H1 (cell line): ENCODE measurements around the gene MANF. TPM values are rescaled to one million over a fixed set of nuclear protein-coding genes. Genes with fewer than 3 reads are reported as not detected.

Experiments used
- CTCF ChIA-PET: fragments of 300-600 bp; sonication (Branson Sonifier 250); formaldehyde crosslinking; loops from one replicate; lab custom pipeline; 2021; ENCODE audit not compliant: partially characterized antibody; lab: Charles Lee
- POLR2A ChIA-PET: fragments of 300-600 bp; sonication (Branson Sonifier 250); formaldehyde crosslinking; loops from one replicate; lab custom pipeline; 2021; ENCODE audit warnings: inconsistent platforms; ENCODE audit not compliant: partially characterized antibody; lab: Charles Lee
- DNase-seq, 2 experiments: peaks; one replicate each; pipeline versions ENCODE4 v3.0.0 to v3.0.0-alpha.2; 2010 to 2022; ENCODE audit warnings: low spot score in 2 of 2, low read depth in 1 of 2, mixed read lengths in 1 of 2
- FAIRE-seq: peaks from 2 replicates; lab custom pipeline; 2011; peaks lifted over from hg19 to GRCh38; lab: Jason Lieb, UNC
- H2AFZ ChIP-seq: 2 replicates; pipeline ENCODE4 v1.8.1; 2012; ENCODE audit warnings: low read length, inconsistent platforms
- H2AK5ac ChIP-seq: 2 replicates; pipeline ENCODE4 v1.6.1; 2013; ENCODE audit warnings: low read depth, low read length
- H2BK120ac ChIP-seq: replicated peaks from 2 replicates; pipeline ENCODE3; 2013; ENCODE audit warnings: low read depth, low read length, inconsistent platforms
- H2BK12ac ChIP-seq: 2 replicates; pipeline ENCODE4 v1.6.1; 2013; ENCODE audit warnings: low read depth, low read length
- H2BK15ac ChIP-seq: 2 replicates; pipeline ENCODE4 v1.6.1; 2013; ENCODE audit warnings: low read length
- H2BK20ac ChIP-seq: 2 replicates; pipeline ENCODE4 v1.6.1; 2013; ENCODE audit warnings: low read length
- H2BK5ac ChIP-seq: 2 replicates; pipeline ENCODE4 v1.6.1; 2013; ENCODE audit warnings: low read depth, low read length
- H3K14ac ChIP-seq: 2 replicates; pipeline ENCODE4 v1.6.1; 2013; ENCODE audit warnings: inconsistent platforms; ENCODE audit not compliant: insufficient read length
- H3K18ac ChIP-seq: 2 replicates; pipeline ENCODE4 v1.6.1; 2013; ENCODE audit warnings: low read length; ENCODE audit errors: extremely low read depth
- H3K23ac ChIP-seq: 2 replicates; pipeline ENCODE4 v1.6.1; 2013; ENCODE audit warnings: inconsistent platforms; ENCODE audit not compliant: insufficient read length
- H3K23me2 ChIP-seq: 2 replicates; pipeline ENCODE4 v1.6.1; 2013; ENCODE audit warnings: low read depth, low read length
- H3K27ac ChIP-seq: 2 replicates; pipeline ENCODE4 v1.6.1; 2011; ENCODE audit warnings: low read depth, low read length, inconsistent platforms
- H3K27me3 ChIP-seq, 4 experiments: replicated peaks in 1 of 4; 1 replicate in 1 of 4; 2 replicates in 3 of 4; pipeline versions ENCODE4 v1.6.1 to v1.8.1; 2011 to 2013; ENCODE audit warnings: low read length in 3 of 4, mild to moderate bottlenecking in 3 of 4, inconsistent platforms in 2 of 4, mixed read lengths in 2 of 4, moderate library complexity in 1 of 4; ENCODE audit not compliant: control insufficient read depth in 3 of 4, insufficient read depth in 3 of 4; ENCODE audit errors: extremely low read depth in 1 of 4
- H3K36me3 ChIP-seq, 4 experiments: 2 replicates each; pipeline versions ENCODE4 v1.6.1 to v1.8.1; 2011 to 2013; ENCODE audit warnings: mild to moderate bottlenecking in 4 of 4, low read length in 3 of 4, moderate library complexity in 2 of 4, control low read depth in 1 of 4, inconsistent platforms in 1 of 4; ENCODE audit not compliant: insufficient read depth in 4 of 4, control insufficient read depth in 2 of 4
- H3K4ac ChIP-seq: replicated peaks from 2 replicates; pipeline ENCODE3; 2013; ENCODE audit warnings: low read length, low read depth, mixed read lengths, inconsistent platforms; ENCODE audit not compliant: insufficient read length
- H3K4me1 ChIP-seq, 4 experiments: replicated peaks in 1 of 4; 1 replicate in 1 of 4; 2 replicates in 3 of 4; pipeline versions ENCODE4 v1.6.1 to v1.8.1; 2011 to 2013; ENCODE audit warnings: low read length in 3 of 4, inconsistent platforms in 2 of 4, mixed read lengths in 1 of 4; ENCODE audit not compliant: insufficient read depth in 4 of 4, control insufficient read depth in 3 of 4
- H3K4me2 ChIP-seq, 2 experiments: 2 replicates each; pipeline versions ENCODE4 v1.6.1 to v1.8.1; 2011 to 2013; ENCODE audit warnings: low read depth in 2 of 2, low read length in 2 of 2, control low read depth in 1 of 2, inconsistent platforms in 1 of 2, mild to moderate bottlenecking in 1 of 2; ENCODE audit not compliant: insufficient read depth in 1 of 2
- H3K4me3 ChIP-seq, 4 experiments: fragments of 200-600, 300-600 bp in 1 of 4; sonication (generic), shearing (Covaris generic), sonication (Bioruptor Twin) in 1 of 4; 2 replicates each; pipeline versions ENCODE4 v1.5.1 to v1.8.1; 2011 to 2016; ENCODE audit warnings: low read length in 4 of 4, low read depth in 3 of 4, control low read depth in 2 of 4, inconsistent platforms in 2 of 4, mild to moderate bottlenecking in 2 of 4, mixed read lengths in 1 of 4, moderate library complexity in 1 of 4; ENCODE audit not compliant: insufficient read depth in 2 of 4; ENCODE audit errors: extremely low read depth in 1 of 4
- H3K56ac ChIP-seq: replicated peaks from 2 replicates; pipeline ENCODE3; 2013; ENCODE audit warnings: low read depth, mild to moderate bottlenecking, mixed read lengths, low read length, inconsistent platforms; ENCODE audit not compliant: insufficient read length
- H3K79me1 ChIP-seq: 2 replicates; pipeline ENCODE4 v1.6.1; 2013; ENCODE audit warnings: low read depth, low read length, control low read depth
- H3K79me2 ChIP-seq, 2 experiments: 2 replicates each; pipeline versions ENCODE4 v1.6.1 to v1.8.1; 2012 to 2013; ENCODE audit warnings: low read length in 2 of 2, mild to moderate bottlenecking in 2 of 2, inconsistent platforms in 1 of 2; ENCODE audit not compliant: insufficient read depth in 2 of 2, control insufficient read depth in 1 of 2
- H3K9ac ChIP-seq, 4 experiments: replicated peaks in 1 of 4; 1 replicate in 1 of 4; 2 replicates in 3 of 4; pipeline versions ENCODE4 v1.6.1 to v1.8.1; 2011 to 2013; ENCODE audit warnings: low read depth in 3 of 4, low read length in 3 of 4, control low read depth in 2 of 4, mild to moderate bottlenecking in 2 of 4, moderate library complexity in 2 of 4, inconsistent platforms in 1 of 4; ENCODE audit errors: extremely low read depth in 1 of 4
- H3K9me3 ChIP-seq, 2 experiments: 2 replicates each; pipeline versions ENCODE4 v1.6.1 to v1.8.1; 2012 to 2013; ENCODE audit warnings: mild to moderate bottlenecking in 2 of 2, moderate library complexity in 2 of 2, control low read depth in 1 of 2, inconsistent platforms in 1 of 2, low read depth in 1 of 2, low read length in 1 of 2, mixed read lengths in 1 of 2; ENCODE audit not compliant: insufficient read depth in 2 of 2
- H4K20me1 ChIP-seq, 2 experiments: replicated peaks in 1 of 2; 2 replicates each; pipeline versions ENCODE3 to v1.8.1; 2011 to 2013; ENCODE audit warnings: inconsistent platforms in 2 of 2, low read length in 2 of 2, mild to moderate bottlenecking in 1 of 2; ENCODE audit not compliant: insufficient read depth in 2 of 2, control insufficient read depth in 1 of 2
- H4K5ac ChIP-seq: 2 replicates; pipeline ENCODE4 v1.6.1; 2013; ENCODE audit warnings: low read length, low read depth, mixed read lengths, inconsistent platforms; ENCODE audit not compliant: insufficient read length
- H4K8ac ChIP-seq: 2 replicates; pipeline ENCODE4 v1.8.0; 2013; ENCODE audit warnings: mild to moderate bottlenecking, moderate library complexity, low read length, inconsistent platforms; ENCODE audit not compliant: insufficient read depth; ENCODE audit errors: extremely low read depth
- H4K91ac ChIP-seq: replicated peaks from 2 replicates; pipeline ENCODE3; 2013; ENCODE audit warnings: low read length, mixed read lengths, inconsistent platforms; ENCODE audit not compliant: insufficient read length
- EGR1 ChIP-seq: IDR thresholded peaks from 2 replicates; pipeline ENCODE4 v1.6.1; 2011; ENCODE audit warnings: low read depth, low read length, borderline replicate concordance
- GABPA ChIP-seq: IDR thresholded peaks from 2 replicates; pipeline ENCODE4 v1.6.1; 2011; ENCODE audit warnings: mild to moderate bottlenecking, low read length, moderate library complexity, borderline replicate concordance; ENCODE audit not compliant: insufficient read depth
- HDAC6 ChIP-seq: IDR thresholded peaks from one replicate; pipeline ENCODE4 v1.7.1; 2012; ENCODE audit warnings: low read depth, mild to moderate bottlenecking, inconsistent platforms, low read length, moderate library complexity
- KDM4A ChIP-seq: IDR thresholded peaks from one replicate; pipeline ENCODE4 v1.7.1; 2012; ENCODE audit warnings: low read depth, mild to moderate bottlenecking, moderate library complexity, low read length, inconsistent platforms; ENCODE audit not compliant: severe bottlenecking
- MAFK ChIP-seq: IDR thresholded peaks from 2 replicates; pipeline ENCODE4 v1.6.1; 2012; ENCODE audit warnings: low read depth, mild to moderate bottlenecking, improper control_type of control experiment, low read length
- WGBS, 2 experiments: shearing (Covaris generic) in 1 of 2; methylation state at CpG; one replicate each; pipeline versions ENCODE4 v1.1.6 to v1.1.7; 2013 to 2015; ENCODE audit warnings: low lambda C conversion rate in 2 of 2, mixed read lengths in 2 of 2, inconsistent platforms in 1 of 2, low coverage in 1 of 2, missing lambda C conversion rate in 1 of 2; ENCODE audit not compliant: insufficient replicate concordance in 2 of 2, insufficient coverage in 1 of 2, insufficient read length in 1 of 2; ENCODE audit errors: extremely low coverage in 1 of 2, missing lambda C conversion rate in 1 of 2; 5-methylcytosine and 5-hydroxymethylcytosine counted together
- polyA plus RNA-seq, 7 experiments: library from polyadenylated mRNA; depleted of rRNA in 3 of 7; stranded (reverse) in 5 of 7; unstranded in 2 of 7; fragments of >200 nt in 5 of 7; fragments of 200-250 nt in 2 of 7; gene quantifications; 1 replicate in 5 of 7; 2 replicates in 1 of 7; 4 replicates in 1 of 7; pipeline versions ENCODE4 v1.2.1 to v1.2.3, GENCODE V29; 2011 to 2013; ENCODE audit warnings: missing spikeins in 2 of 7, mixed read lengths in 2 of 7
- total RNA-seq: library from RNA; stranded (reverse); fragmentation: NEBNext Ultra II Directional; extraction: Animal tissue kit (Norgen Biotek cat#: 25700); gene quantifications from 2 replicates; pipeline ENCODE4 v1.2.1, GENCODE V29; 2021

Gene MANF
- total and polyA plus RNA-seq, 2 of the 8 experiments (the other 6 are each of a cell fraction or from before 2014, with no cell fraction given): 37.5 to 159 TPM

DNA sequence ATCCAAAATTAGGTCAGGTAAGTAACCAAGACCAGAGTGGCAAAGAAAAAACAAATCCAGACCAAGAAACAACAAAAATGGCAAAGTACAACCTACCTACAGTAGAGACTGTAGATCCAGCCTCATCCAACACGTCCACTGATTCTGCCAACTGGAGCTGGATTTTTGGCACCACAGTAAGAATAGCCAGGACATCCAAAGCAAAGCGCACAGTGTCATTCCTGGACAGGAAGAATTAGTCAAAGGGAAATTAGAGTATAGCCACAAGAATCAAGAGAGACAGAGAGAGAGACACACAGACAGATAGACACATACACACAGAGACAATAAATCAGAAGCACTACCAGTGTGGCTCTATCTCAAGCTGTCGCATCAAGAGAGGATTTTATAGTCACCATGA, 37.1 kb downstream of the MANF start:
- Histone ChIP-seq H2BK12ac (no peak overlapping the region), H4K5ac (no peak overlapping the region), H3K4me3 (no peak overlapping the region), H3K18ac (no peak overlapping the region), H3K79me2 (no peaks in the 10 kb centered on the region), H4K20me1 (peaks cover 0 to 2% of the 10 kb centered on the region in 2 experiments), H3K14ac (no peak overlapping the region), H3K23ac (no peak overlapping the region), H3K36me3 (peaks cover 10 to 34% (median 16%) of the 10 kb centered on the region in 4 experiments; a peak in 7 of 8 replicates), H3K23me2 (no peaks in the 10 kb centered on the region), H3K79me1 (no peaks in the 10 kb centered on the region; the same call in 1 of the 2 replicates), H4K8ac (no peak overlapping the region; the same call in 1 of the 2 replicates), H2AK5ac (no peak overlapping the region), H4K91ac (no peak overlapping the region), H2BK15ac (no peak overlapping the region), H3K4me1 (peaks cover 0 to 2% (median 0%) of the 10 kb centered on the region in 4 experiments; a peak in 2 of 7 replicates), H3K4me2 (no peak overlapping the region), H2BK120ac (no peak overlapping the region), H3K27ac (no peak overlapping the region), H2BK20ac (no peak overlapping the region), H3K9ac (no peak overlapping the region; a peak in 1 of 7 replicates), H2AFZ (no peak overlapping the region), H3K56ac (no peak overlapping the region), H2BK5ac (no peak overlapping the region), H3K9me3 (no peaks in the 10 kb centered on the region), H3K27me3 (no peaks in the 10 kb centered on the region), H3K4ac (no peak overlapping the region)
- CTCF ChIA-PET: interaction anchor here (0.6 to 6.9 kb wide), 2 partner anchors 13 to 17 kb away, joined by 3 to 32 read pairs; no protein-coding TSS in a partner anchor
- FAIRE-seq (no peak), DNase-seq (no peak)
- WGBS, 2 experiments: 85% methylated on average over 3 of the region's 3 CpGs; no CpG with 5 or more reads in 1 of the 2 experiments
- no peak for TF ChIP-seq GABPA
- no peak for TF ChIP-seq EGR1
- TF ChIP-seq HDAC6: no peak
- no peak for TF ChIP-seq KDM4A
- TF ChIP-seq MAFK: no peak
- POLR2A ChIA-PET: interaction anchor here (1.1 kb wide), 1 partner anchor 19 kb away, joined by 3 read pairs; no protein-coding TSS in a partner anchor
